NCI-H1694 (cell line): ENCODE measurements around the gene C3orf80.
"Not testable (repeated sequence)": the region's sequence is repeated elsewhere in the genome, so short reads cannot be mapped to it uniquely, and the experiment has no call there.

Experiments
- DNase-seq: peaks from one replicate; lab custom pipeline; 2025; lab: John Stamatoyannopoulos, UW

Gene C3orf80

DNA sequence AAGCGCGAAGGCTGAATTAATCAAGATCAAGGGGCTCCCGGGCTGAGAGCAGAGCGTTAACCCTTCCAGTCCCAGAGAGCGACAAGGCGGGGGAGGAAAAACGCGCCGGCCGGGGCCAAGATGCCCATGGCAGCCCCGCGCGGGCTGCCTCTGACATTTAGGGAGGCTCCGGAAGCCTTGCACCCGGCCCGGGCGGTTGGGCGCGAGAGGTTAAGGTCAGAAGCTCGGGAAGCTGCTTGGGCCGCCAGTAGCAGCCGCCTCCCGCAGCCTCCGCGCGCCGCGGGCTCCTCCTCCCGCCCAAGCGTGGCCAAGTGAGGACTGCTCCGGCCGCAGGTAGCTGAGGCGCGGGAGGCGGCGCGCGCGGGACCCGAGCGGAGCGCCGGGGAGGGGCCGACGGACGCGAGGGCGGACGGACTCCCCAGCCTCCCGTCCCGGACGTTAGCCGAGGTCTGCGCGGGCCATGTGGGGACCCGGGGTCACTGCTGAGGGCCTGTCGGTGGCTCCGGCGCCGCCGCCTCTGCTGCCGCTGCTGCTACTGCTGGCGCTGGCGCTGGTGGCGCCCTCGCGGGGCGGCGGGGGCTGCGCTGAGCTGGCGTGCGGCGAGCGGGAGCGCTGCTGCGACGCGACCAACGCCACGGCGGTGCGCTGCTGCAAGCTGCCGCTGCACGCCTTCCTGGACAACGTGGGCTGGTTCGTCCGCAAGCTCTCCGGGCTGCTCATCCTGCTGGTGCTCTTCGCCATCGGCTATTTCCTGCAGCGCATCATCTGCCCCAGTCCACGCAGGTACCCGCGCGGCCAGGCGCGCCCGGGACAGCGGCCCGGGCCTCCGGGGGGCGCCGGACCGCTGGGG lies at the start of gene C3orf80:
C3orf80 (plus strand) TSS at position 247 of the 850 bp plus-strand sequence; CDS start at position 461, 214 bp downstream.
- DNase-seq, result peak; percentile 3

DNA sequence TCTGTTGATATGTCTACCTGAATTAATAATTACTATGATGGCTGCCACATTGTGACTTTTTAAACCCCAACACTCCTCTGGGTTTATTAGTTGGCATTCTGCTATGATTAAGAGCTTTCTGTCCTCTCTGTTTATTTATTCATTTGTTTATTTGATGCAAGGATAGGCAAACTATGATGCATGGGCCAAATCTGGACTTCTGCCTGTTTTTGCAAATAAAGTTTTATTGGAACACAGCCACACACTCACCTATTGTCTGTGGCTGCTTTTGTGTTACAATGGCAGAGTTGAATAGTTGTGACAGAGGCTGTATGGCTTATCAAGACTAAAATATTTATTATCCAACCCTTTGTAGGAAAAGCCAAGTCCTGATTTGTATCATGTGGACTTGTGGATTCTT lies 48.3 kb upstream of the C3orf80 start:
- no peak for DNase-seq

DNA sequence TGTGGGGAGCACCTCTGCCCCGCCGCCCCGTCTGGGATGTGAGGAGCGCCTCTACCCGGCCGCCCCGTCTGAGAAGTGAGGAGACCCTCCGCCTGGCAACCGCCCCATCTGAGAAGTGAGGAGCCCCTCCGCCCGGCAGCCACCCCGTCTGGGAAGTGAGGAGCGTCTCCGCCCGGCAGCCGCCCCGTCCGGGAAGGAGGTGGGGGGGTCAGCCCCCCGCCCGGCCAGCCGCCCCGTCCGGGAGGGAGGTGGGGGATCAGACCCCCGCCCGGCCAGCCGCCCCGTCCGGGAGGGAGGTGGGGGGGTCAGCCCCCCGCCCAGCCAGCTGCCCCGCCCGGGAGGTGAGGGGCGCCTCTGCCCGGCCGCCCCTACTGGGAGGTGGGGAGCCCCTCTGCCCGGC lies 46.6 kb upstream of the C3orf80 start:
- DNase-seq, result not testable (repeated sequence)

DNA sequence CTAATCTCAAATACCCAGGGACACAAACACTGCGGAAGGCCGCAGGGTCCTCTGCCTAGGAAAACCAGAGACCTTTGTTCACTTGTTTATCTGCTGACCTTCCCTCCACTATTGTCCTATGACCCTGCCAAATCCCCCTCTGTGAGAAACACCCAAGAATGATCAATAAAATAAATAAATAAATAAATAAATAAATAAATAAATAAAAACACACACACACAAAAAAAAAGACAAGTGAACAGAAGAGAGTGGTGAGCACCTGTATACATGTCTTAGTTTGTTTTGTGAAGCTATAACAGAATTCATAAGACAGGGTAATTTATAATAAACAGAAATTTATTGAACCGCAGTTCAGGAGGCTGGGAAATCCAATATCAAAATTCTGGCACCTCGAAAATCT lies 45.8 kb upstream of the C3orf80 start:
- DNase-seq, result not testable (repeated sequence)

DNA sequence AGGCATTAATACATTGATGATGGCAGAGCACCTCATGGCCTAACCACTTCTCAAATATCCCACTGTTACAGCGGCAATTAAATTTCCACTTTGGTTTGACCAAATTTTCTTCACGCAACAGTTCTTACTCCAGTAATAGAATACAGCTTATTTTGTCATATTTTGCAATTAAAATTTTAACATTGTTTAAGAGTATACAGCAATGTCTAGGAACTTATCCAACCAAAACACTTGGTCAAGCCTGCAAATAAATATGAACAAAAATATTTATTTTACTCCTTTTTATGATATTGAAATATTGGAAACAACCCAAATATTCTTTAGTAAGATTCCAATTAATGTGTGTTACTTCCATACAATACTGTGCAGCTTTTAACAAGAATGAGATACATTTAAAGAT lies 45.3 kb upstream of the C3orf80 start:
- no peak for DNase-seq

DNA sequence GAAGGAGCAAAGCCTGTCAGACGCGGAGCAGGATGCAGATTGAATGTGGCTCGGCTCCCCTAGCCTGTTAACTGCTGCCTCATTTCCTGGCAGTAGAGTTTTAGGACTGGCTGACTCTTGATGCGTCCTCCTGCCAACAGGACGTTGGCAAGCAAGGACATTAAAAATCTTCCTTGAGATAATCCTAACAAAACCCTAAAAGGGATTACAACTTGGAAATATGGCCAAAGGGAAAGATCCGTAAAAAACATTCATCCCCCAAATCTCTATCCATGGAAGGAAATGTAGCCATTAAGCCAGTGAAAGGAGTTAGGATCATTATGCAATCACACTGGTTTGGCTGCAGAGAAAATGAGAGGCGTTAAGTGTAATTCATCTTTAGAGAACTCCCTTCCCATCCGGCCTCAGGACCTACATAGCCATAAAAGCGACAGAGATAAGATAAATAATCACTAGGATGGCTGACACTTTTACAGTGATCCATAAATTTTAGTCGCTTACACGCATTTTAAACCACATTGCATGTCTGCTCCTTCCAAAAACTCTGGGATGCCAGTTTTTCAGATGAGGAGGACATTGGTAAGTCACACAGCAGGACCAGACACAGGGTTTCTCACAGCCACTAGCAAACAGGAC lies 44.5 kb upstream of the C3orf80 start:
- DNase-seq, result no peak

DNA sequence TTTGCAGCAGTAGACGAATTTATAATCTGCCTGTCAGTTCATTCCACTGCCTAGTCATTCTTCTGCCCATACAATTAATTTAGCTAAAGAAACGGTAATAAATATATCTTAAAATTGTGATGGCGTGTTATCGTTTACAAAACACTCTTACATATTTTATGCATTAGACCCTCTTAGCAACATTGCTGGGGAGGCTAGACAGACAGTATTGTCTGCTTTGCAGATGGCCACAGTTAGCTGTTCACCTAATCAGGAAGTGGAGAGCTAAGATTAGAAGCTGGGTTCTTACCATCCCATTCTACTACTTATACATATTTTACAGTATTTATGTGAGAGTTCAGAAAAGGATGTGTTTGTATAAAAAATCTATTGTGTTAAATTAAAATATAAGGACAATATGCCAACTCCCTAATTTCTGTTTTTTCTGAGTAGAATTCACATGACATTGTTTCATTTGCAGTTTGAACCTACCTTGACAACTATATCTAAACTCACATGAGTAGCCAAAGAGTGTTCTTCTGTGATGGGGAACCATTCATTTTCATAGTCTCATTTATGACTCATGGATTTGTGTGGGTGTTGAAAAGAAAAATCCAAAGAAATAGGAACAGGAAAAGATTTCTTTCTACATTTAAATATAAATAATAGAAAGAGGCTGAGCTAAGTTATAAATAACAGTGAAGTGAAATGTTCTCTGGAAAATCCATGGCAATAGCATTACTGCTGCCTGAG lies 41.7 kb upstream of the C3orf80 start:
- no peak for DNase-seq

DNA sequence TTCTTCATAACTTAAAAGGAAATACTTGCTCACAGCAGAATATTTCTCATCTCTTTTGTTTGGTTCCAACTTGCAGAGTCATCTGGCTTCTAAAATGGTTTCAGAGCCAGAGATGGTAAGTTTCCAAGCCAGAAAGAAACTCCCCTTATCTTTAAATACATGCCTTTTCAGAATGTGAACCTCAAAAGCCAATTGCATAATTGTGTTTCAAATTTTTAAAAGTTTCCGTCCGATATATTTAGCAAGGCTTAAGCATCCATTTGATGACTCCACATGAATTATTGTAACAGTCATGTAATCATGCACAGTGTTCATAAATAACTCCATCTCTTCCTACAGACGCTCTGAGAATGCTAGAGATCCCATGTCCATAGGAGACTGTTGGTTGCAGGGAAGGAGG lies 40.6 kb upstream of the C3orf80 start:
- DNase-seq, result no peak

DNA sequence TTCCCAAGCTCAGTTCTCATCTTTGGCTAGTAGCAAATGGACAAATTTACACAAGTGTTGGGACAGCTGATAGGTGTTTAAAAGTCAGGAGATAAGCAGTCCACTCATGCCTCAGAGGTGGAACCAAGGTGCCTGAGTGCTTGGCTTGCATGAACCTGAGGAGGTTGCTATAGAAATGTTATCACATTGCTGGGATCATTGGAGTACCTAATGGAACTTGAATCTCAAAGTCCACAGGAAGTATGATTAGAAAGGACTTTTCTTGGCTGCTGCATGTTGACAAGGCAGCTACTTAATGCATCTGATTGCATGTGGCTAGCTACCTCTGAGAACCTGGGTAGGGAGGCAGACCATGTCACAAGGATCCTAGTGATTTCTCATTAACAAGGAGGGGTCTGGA lies 39.5 kb upstream of the C3orf80 start:
- DNase-seq, result no peak

DNA sequence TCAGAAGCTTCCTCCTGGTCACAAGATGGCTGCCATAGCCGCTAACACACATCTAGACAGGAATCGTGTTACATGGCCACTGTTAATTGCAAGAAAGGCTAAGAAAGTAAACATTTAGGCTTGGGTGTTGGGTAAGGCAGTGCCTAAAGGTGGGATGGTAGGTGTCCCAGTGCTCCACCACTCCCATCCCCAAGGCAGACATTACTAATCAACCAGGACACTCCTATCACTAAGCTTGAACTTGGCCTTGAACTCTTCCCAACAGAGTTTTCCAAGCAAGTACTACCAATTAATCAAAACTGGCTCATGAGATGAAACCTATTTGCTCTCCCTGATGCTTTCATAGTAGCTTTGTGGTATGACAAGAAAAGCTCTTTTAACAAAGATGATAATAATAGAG lies 37.9 kb upstream of the C3orf80 start:
- DNase-seq, result no peak

DNA sequence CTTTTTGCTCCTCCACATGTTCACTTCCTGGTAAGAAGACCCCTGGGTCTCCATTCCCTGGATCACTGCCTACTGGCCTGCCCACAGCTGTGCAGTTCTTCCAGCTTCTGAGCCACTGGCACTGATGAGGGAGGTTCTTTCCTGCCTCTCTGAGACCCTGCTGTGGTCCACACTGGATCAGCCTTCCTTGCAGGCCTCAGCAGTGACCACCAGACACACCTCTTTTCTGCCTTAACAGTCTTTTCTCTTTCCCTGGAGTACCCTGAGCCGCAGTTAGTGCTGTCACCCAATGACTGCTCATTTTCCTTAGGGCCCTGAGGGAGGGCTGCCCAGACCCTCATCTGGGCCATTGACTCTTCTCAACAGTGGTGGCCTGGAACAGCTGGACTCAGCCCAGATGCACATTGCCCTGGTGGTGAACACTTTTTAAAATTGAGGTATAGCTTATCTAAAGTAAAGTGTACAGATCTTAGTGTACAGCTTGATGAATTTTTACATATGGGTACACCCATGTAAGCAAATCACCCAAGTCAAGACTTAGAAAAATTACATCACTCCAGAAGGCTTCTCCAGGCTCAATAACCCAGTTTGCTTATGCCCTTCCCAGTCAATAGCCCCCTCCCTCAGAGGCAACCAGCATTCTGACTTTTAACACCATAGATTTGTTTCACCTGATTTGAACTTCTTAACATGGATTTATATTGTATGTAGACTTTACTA lies 32.8 kb upstream of the C3orf80 start:
- no peak for DNase-seq

DNA sequence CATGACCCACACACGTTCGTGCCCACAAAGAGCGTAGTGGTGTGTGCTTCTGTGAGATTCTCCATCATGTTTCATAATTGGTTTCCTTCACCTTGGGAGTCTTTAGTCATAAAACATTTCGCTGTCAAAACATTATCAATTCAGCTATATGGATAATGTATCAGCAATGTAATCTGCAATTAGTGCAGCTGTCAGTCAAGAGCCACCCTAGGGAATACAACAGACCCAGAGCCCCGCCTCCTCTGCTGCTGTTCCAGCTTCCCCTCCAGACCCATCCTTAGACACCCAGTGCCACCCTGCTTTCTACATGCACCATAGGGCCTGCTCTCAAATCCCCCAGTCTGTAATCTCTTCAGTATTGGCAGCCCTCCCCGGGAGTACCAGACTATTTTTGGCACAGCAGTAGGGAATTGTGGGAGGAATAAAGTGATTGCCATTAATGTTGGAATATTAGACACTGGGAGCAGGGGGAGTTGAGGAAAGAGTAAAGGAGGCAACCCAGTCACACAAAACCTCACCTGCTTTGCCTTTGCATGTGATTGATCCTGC lies 31.5 kb upstream of the C3orf80 start:
- no peak for DNase-seq

DNA sequence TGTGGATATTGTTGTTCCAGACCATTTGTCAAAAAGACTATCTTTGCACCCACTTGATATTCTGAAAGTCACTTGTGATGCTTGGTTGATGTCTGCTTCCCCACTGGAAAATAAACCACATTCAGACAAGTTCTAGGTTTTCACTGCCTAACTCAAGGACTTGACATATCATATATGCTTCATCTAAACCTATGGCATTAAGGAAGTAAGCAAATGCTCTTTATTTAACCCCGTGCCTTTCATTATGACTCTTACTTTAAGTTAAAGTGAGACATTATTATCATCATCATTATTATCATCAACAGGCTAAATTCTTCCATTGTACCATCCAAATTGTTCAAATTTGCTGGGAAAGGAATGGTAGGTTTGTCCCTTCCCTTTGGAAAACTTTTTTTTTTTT lies 30.8 kb upstream of the C3orf80 start:
- DNase-seq, result no peak

DNA sequence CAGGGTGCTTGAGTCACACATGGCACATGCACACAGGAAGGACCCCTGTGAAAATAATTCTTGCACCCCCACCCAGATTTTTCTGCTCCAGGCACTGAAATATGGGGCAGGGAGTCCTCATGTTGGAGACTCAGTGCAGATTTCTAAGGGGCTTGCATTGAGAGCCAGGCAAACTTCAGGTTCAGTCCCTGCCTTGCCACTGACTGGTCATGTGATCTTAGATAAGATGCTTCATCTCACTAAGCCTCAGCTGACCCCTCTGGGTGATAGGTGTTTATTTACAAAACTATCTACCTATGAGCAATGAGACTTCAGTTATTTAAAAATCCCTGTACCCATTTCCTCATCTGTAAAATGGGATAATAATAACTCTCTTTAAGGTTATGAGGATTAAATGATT lies 30.1 kb upstream of the C3orf80 start:
- no peak for DNase-seq

DNA sequence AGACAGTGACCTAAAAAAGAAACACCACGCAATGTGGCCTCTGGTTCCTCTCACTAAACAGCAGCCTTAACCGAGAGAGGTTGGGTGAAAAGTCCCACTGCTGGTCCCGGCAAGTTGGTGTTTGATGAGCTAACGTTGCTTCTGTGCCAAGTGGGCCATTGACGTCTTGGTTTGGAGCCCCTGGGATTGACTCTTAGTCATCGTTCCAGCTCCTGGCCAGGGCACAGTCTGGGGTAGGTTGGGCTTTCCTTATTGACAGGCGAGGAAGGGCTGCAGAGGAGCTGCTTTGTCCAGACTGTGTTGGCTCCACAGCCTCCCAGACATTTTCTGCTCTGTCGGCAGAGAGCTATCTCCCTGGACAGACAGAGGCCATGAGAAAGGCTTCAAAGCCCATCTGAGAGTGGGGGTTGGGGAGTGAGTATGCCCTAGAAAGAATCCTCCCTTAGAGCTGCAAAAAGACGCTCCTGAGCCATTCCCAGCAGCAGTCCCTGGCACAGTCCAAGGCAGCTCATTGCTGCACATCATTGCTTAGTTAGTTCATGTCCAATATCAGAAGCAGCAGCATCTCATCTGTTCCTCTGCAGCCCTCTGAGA lies 28.6 kb upstream of the C3orf80 start:
- no peak for DNase-seq

DNA sequence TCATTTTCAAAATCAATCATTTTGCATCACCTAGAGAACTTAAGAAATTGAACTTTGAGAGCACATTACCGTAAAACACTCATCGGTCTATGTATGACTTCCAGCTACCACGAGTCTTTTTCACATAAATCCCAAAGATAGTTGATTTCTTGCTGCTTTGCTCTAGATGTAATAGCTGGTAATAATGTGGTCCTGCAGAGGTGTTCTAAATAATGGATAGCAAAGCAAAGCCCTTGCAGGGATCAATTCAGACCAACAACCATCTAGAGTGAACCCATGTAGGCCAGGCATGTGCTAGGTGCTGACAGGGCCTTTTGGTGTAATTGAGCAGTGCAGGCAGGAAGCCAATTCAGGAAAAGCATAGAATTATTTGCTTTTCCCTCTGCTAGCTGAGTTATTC lies 26.1 kb upstream of the C3orf80 start:
- DNase-seq, result no peak

DNA sequence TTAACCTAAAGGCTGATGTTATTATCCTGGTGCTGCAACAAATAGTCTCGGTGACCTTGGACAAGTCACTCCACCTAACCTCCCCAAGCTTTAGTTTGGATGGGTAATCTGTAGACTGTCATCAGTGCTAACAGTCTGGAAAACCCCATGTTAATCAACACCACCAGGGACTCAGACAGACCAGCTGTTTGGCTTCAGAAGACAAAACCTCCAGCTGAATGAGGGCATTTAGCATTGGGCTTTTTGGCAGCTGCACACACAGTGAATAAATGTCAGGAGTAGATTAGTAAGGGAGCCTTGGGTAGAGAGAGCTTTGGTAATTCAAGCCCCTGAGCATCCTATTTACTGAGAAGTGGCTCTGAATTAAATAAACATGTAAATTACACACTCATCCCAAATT lies 24.9 kb upstream of the C3orf80 start:
- DNase-seq, result no peak

DNA sequence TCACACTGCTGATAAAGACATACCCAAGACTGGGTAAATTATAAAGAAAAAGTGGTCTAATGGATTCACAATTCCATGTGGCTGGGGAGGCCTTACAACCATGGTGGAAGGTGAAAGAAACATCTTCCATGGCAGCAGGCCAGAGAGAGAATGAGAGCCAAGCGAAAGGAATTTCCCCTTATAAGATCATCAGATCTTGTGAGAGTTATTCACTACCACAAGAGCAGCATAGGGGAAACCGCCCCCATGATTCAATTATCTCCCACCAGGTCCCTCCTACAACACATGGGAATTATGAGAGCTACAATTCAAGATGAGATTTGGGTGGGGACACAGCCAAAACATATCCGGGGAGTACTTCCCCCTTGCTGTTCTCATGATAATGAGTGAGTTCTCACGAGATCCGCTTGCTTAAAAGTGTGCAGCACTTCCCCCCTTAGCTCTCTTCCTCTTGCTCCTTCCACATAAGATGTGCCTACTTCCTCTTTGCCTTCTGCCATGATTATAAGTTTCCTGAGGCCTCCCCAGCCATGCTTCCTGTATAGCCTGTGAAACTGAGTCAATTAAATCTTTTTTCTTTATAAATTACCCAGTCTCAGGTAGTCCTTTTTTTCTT lies 20.7 kb upstream of the C3orf80 start:
- not testable (repeated sequence) for DNase-seq

DNA sequence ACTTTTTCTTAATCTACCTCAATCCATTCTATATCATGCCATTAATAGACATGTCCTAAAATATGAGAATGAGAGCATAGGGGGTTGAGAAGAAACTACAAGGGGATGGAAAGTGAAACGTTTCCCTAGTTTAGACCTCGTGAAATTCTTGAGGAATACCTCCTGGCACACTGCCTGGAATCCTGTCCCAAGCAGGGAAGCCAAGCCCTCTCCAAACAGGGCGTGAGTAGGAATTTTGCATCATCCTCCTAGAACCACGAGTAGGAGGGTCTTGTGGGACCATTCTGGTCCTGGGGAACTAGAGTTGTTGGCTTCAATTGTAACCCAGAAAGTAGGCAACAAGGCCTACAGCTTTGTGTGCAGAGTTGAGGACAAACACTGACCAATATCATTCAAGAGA lies 19.6 kb upstream of the C3orf80 start:
- DNase-seq, result no peak

DNA sequence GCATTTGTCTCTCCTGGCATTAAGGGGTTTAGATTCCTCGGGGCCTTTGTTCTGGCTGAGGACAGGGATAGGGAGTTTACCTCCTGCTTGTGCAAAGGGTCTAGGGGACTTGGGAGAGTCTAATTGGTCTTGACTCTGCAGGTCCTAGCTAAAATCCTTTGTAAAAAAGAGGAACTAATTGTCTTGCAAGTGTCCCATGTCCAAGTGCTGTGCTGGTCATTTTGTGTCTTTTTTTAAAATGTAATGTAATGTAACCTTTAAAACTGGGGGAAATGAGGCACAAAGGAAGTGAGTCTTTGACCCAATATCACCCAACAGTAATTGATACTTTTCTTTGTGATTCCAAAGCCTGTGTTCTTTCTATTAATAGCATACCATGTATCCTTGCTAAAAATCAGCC lies 14.9 kb upstream of the C3orf80 start:
- DNase-seq, result no peak

DNA sequence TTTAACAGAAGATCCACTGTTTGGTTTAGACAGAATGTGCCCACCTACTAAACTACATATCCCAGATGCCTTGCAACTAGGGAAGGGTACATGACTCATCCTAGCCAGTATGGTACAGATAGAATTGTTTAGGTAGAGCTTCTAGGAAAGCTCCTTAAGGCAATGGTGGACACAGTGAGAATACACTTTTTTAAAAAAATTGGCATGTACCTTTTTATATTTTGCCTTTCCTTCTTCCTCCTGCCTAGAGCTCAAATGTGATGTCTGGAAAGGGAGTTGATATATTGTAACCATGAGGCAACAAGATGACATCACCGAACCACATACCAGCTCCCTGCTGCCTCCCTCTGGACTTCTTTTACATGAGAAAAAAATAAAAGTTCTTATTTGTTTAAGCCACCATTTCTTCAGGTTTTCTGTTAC lies 14.4 kb upstream of the C3orf80 start:
- no peak for DNase-seq
